Activated CD8-positive, alpha-beta memory T cell treated with anti-CD3 and anti-CD28 coated beads for 24 hours (primary cell): Measurements from ENCODE around the gene PRELID1.
A peak's percentile ranks its signal among the peaks of the same experiment; 100 is the strongest.
"Not testable (repeated sequence)": the region's sequence is repeated elsewhere in the genome, so short reads cannot be mapped to it uniquely, and the experiment has no call there.

ENCODE experiments used
- DNase-seq: peaks from one replicate; pipeline ENCODE4 v3.0.0-alpha.2; 2020

The PRELID1 gene

GRCh38 chr5:177303121-177303924, at the start of gene PRELID1, which contains the start of gene RAB24:
Gene PRELID1, plus strand, starts transcription at chr5:177303799. Its CDS starts 187 bp downstream, at chr5:177303986.
Gene RAB24, minus strand, starts transcription at chr5:177303719. Its CDS starts 431 bp downstream, at chr5:177303288.
- DNase-seq = peak; percentile 94

GRCh38 chr5:177256296-177256695, 47.3 kb upstream of the PRELID1 start:
- no peak for DNase-seq

GRCh38 chr5:177258711-177259110, 44.9 kb upstream of the PRELID1 start:
- not testable (repeated sequence) for DNase-seq

- no peak for DNase-seq
Observed at GRCh38 chr5:177260961-177261360, 42.6 kb upstream of the PRELID1 start.

- no peak for DNase-seq
Observed at GRCh38 chr5:177261510-177261909, 42.1 kb upstream of the PRELID1 start.

- no peak for DNase-seq
Observed at GRCh38 chr5:177264178-177264577, 39.4 kb upstream of the PRELID1 start.

- no peak for DNase-seq
Observed at GRCh38 chr5:177265395-177265794, 38.2 kb upstream of the PRELID1 start.

- no peak for DNase-seq
Observed at GRCh38 chr5:177269232-177269895, 34.2 kb upstream of the PRELID1 start.

- DNase-seq = no peak
Observed at GRCh38 chr5:177269976-177270375, 33.6 kb upstream of the PRELID1 start.

GRCh38 chr5:177270653-177271052, 32.9 kb upstream of the PRELID1 start:
- DNase-seq = no peak

- no peak for DNase-seq
Observed at GRCh38 chr5:177271113-177271512, 32.5 kb upstream of the PRELID1 start.

- DNase-seq = no peak
Observed at GRCh38 chr5:177275883-177276282, 27.7 kb upstream of the PRELID1 start.

GRCh38 chr5:177276886-177277285, 26.7 kb upstream of the PRELID1 start:
- no peak for DNase-seq

GRCh38 chr5:177288191-177288590, 15.4 kb upstream of the PRELID1 start:
- DNase-seq = no peak

- DNase-seq = no peak
Observed at GRCh38 chr5:177290816-177291596, 12.6 kb upstream of the PRELID1 start.

- DNase-seq = no peak
Observed at GRCh38 chr5:177291735-177292134, 11.9 kb upstream of the PRELID1 start.

- no peak for DNase-seq
Observed at GRCh38 chr5:177293819-177294581, 9.6 kb upstream of the PRELID1 start.

GRCh38 chr5:177294632-177295031, 9.0 kb upstream of the PRELID1 start:
- DNase-seq = no peak

- DNase-seq = no peak
Observed at GRCh38 chr5:177295924-177296323, 7.7 kb upstream of the PRELID1 start.

GRCh38 chr5:177296581-177296980, 7.0 kb upstream of the PRELID1 start:
- no peak for DNase-seq

GRCh38 chr5:177297922-177298321, 5.7 kb upstream of the PRELID1 start:
- DNase-seq = no peak

GRCh38 chr5:177299697-177300096, 3.9 kb upstream of the PRELID1 start:
- no peak for DNase-seq
